Transverse colon (tissue), 3 donors: ENCODE data around the gene CRTC1.

Source experiments
- CTCF ChIP-seq, 5 experiments: fragments of 200-600 bp in 3 of 5; fragments of 450-650 bp in 2 of 5; sonication (generic) in 3 of 5; IDR thresholded peaks; 1 replicate in 2 of 5; 2 replicates in 3 of 5; pipeline ENCODE4 v1.5.1; 2016 to 2017; ENCODE audit warnings: antibody characterized with exemption in 5 of 5, inconsistent platforms in 3 of 5, mild to moderate bottlenecking in 2 of 5, moderate library complexity in 1 of 5
- POLR2A ChIP-seq: fragments of 450-650 bp; IDR thresholded peaks from one replicate; pipeline ENCODE4 v1.6.1; 2016; ENCODE audit warnings: antibody characterized with exemption, mild to moderate bottlenecking, moderate library complexity

GRCh38 chr19:18780081-18780480, 96.6 kb downstream of the CRTC1 start:
- TF ChIP-seq POLR2A: no peak
- TF ChIP-seq CTCF (IDR thresholded peaks at IDR 0.05): no peak
